Endodermal cell (in vitro differentiated cells): ENCODE data around the gene LAMP1. TPM values are rescaled to one million over a fixed set of nuclear protein-coding genes. Genes with fewer than 3 reads are reported as not detected.

Experiments used
- DNase-seq: peaks from one replicate; pipeline ENCODE4 v3.0.0-alpha.2; 2017
- H3K27ac ChIP-seq: 2 replicates; pipeline ENCODE4 v1.5.1; 2013; ENCODE audit warnings: mild to moderate bottlenecking, low read depth, low read length, moderate library complexity
- H3K27me3 ChIP-seq: 2 replicates; pipeline ENCODE4 v1.6.1; 2013; ENCODE audit warnings: mild to moderate bottlenecking, low read length, moderate library complexity; ENCODE audit not compliant: insufficient read depth, control insufficient read depth, poor library complexity, severe bottlenecking
- H3K36me3 ChIP-seq: 2 replicates; pipeline ENCODE4 v1.7.0; 2013; ENCODE audit warnings: mild to moderate bottlenecking, low read length, moderate library complexity; ENCODE audit not compliant: control insufficient read depth, insufficient read depth
- H3K4me1 ChIP-seq: one replicate; pipeline ENCODE4 v1.7.0; 2013; ENCODE audit warnings: low read length; ENCODE audit not compliant: control insufficient read depth, insufficient read depth
- H3K4me3 ChIP-seq: 2 replicates; pipeline ENCODE4 v1.5.1; 2013; ENCODE audit warnings: mild to moderate bottlenecking, low read length, moderate library complexity
- H3K9ac ChIP-seq: 2 replicates; pipeline ENCODE4 v1.6.1; 2013; ENCODE audit warnings: mild to moderate bottlenecking, low read length, moderate library complexity; ENCODE audit not compliant: poor library complexity, severe bottlenecking; ENCODE audit errors: extremely low read depth
- H3K9me3 ChIP-seq: 2 replicates; pipeline ENCODE4 v1.6.1; 2013; ENCODE audit warnings: mild to moderate bottlenecking, low read length, moderate library complexity; ENCODE audit not compliant: control insufficient read depth
- H3K27ac Mint-ChIP-seq: 2 replicates; pipeline ENCODE4 v1.8.0; 2020; ENCODE audit warnings: mixed read lengths
- H3K27me3 Mint-ChIP-seq: 2 replicates; pipeline ENCODE4 v1.8.0; 2021; ENCODE audit warnings: mild to moderate bottlenecking, mixed read lengths; ENCODE audit not compliant: insufficient read depth
- H3K36me3 Mint-ChIP-seq: 2 replicates; pipeline ENCODE4 v1.8.0; 2020; ENCODE audit warnings: low read depth, mixed read lengths
- H3K4me1 Mint-ChIP-seq: 2 replicates; pipeline ENCODE4 v1.8.0; 2020; ENCODE audit warnings: mixed read lengths
- H3K4me3 Mint-ChIP-seq: 2 replicates; pipeline ENCODE4 v1.8.0; 2020; ENCODE audit warnings: mild to moderate bottlenecking, moderate library complexity, mixed read lengths
- H3K9me3 Mint-ChIP-seq: 2 replicates; pipeline ENCODE4 v1.8.0; 2020; ENCODE audit warnings: mild to moderate bottlenecking, mixed read lengths
- WGBS, 2 experiments: methylation state at CpG; one replicate each; pipeline versions ENCODE4 v1.1.5 to v1.1.7; 2013; ENCODE audit warnings: missing lambda C conversion rate in 2 of 2, mixed read lengths in 1 of 2; ENCODE audit not compliant: insufficient coverage in 1 of 2, insufficient read length in 1 of 2; 5-methylcytosine and 5-hydroxymethylcytosine counted together
- total RNA-seq, 2 donors: library from RNA; stranded (reverse); fragmentation: NEBNext Ultra II Directional in 1 of 2; extraction: Animal tissue kit (Norgen Biotek cat#: 25700) in 1 of 2; gene quantifications; 2 replicates in 1 of 2; 3 replicates in 1 of 2; pipeline ENCODE4 v1.2.1, GENCODE V29; 2021
- TF ChIP-seq, protein P1 (sequence below): fragments of 200-600 bp; sonication (generic); conservative IDR thresholded peaks from 2 replicates; pipeline ENCODE4 v1.5.0; 2021; ENCODE audit warnings: antibody characterized with exemption, mild to moderate bottlenecking

Gene LAMP1
- total RNA-seq, 2 donors from 2014 or later: 153 to 160 TPM

DNA sequence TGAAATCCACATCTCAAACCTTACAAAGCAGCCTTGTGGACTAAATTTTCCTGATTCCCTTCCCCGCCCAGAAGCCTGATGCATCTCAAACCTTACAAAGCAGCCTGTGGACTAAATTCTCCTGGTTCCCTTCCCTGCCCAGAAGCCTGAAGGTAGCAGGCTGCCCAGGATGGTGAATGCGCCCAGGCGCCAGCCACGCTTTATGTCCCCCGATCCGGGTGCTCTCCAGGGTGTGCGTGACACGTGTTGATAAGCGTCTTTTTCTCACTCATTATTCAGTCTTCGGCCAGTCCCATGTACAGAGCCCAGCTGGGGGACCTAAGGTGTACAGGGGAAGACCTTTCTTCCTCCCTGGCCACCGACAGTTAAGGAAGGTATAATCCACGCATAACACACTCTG is 31.8 kb downstream of the LAMP1 start:
- no peaks in the 10 kb centered on the region for H3K27me3 Mint-ChIP-seq
- H3K4me3 Mint-ChIP-seq: no peak overlapping the region
- no peak for DNase-seq
- no peaks in the 10 kb centered on the region for H3K4me1 ChIP-seq
- no peak overlapping the region for H3K27ac ChIP-seq
- no peak overlapping the region for H3K4me3 ChIP-seq
- H3K9me3 ChIP-seq: no peaks in the 10 kb centered on the region
- H3K36me3 ChIP-seq: peaks cover 8% of the 10 kb centered on the region
- no peaks in the 10 kb centered on the region for H3K4me1 Mint-ChIP-seq
- H3K27me3 ChIP-seq: no peaks in the 10 kb centered on the region
- H3K36me3 Mint-ChIP-seq: peaks cover 36% of the 10 kb centered on the region
- H3K9me3 Mint-ChIP-seq: no peaks in the 10 kb centered on the region
- TF ChIP-seq, protein P1, sequence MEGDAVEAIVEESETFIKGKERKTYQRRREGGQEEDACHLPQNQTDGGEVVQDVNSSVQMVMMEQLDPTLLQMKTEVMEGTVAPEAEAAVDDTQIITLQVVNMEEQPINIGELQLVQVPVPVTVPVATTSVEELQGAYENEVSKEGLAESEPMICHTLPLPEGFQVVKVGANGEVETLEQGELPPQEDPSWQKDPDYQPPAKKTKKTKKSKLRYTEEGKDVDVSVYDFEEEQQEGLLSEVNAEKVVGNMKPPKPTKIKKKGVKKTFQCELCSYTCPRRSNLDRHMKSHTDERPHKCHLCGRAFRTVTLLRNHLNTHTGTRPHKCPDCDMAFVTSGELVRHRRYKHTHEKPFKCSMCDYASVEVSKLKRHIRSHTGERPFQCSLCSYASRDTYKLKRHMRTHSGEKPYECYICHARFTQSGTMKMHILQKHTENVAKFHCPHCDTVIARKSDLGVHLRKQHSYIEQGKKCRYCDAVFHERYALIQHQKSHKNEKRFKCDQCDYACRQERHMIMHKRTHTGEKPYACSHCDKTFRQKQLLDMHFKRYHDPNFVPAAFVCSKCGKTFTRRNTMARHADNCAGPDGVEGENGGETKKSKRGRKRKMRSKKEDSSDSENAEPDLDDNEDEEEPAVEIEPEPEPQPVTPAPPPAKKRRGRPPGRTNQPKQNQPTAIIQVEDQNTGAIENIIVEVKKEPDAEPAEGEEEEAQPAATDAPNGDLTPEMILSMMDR: no peak
- WGBS, 2 experiments: 95% methylated on average over 9 to 12 of the region's 12 CpGs
- no peak overlapping the region for H3K9ac ChIP-seq
- H3K27ac Mint-ChIP-seq: peak overlapping the region; percentile 15

DNA sequence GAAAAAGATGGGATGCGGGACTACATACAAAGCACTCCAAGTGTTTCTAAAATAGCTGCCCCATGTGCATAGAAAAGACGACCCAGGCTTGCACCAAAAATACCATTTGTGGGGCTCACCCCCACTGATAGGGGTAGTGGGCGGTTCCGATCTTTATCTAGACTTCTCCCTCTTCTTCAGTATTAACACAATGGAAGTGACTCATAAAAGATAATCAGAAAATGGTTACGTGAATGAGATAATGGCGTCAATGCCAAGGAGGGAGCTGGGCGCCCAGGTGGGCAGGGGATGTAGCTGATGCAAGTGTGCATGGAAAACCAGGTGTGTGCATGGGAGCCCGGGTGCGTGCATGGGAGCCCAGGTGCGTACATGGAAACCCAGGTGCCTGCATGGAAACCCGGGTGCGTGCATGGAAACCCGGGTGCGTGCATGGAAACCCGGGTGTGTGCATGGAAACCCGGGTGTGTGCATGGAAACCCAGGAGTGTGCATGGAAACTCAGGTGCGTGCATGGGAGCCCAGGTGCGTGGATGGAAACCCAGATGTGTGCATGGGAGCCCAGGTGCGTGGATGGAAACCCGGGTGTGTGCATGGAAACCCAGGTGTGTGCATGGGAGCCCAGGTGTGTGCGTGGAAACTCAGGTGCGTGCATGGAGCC is 32.7 kb downstream of the LAMP1 start:
- Histone ChIP-seq H3K9me3 (no peaks in the 10 kb centered on the region), H3K4me1 (no peaks in the 10 kb centered on the region), H3K27me3 (no peaks in the 10 kb centered on the region), H3K36me3 (no peaks in the 10 kb centered on the region), H3K27ac (no peak overlapping the region), H3K4me3 (no peak overlapping the region), H3K9ac (no peak overlapping the region)
- Mint-ChIP-seq H3K4me1 (no peaks in the 10 kb centered on the region), H3K4me3 (no peak overlapping the region), H3K27me3 (no peaks in the 10 kb centered on the region), H3K9me3 (no peaks in the 10 kb centered on the region), H3K36me3 (peaks cover 35% of the 10 kb centered on the region), H3K27ac (no peak overlapping the region)
- TF ChIP-seq, protein P1: no peak
- no peak for DNase-seq
- WGBS, 2 experiments: 94% methylated on average over 15 to 22 of the region's 22 CpGs

- Mint-ChIP-seq H3K27me3 (no peaks in the 10 kb centered on the region), H3K9me3 (no peaks in the 10 kb centered on the region), H3K36me3 (peaks cover 42% of the 10 kb centered on the region), H3K4me1 (no peaks in the 10 kb centered on the region), H3K27ac (peak overlapping the region; percentile 48), H3K4me3 (no peak overlapping the region)
- TF ChIP-seq, protein P1: no peak
- no peak overlapping the region for H3K4me3 ChIP-seq
- no peak for DNase-seq
- WGBS, 2 experiments: 94 to 96% methylated on average over 10 to 12 of the region's 12 CpGs
- no peaks in the 10 kb centered on the region for H3K4me1 ChIP-seq
- H3K27ac ChIP-seq: no peak overlapping the region
- no peaks in the 10 kb centered on the region for H3K27me3 ChIP-seq
- H3K9ac ChIP-seq: no peak overlapping the region
- no peaks in the 10 kb centered on the region for H3K36me3 ChIP-seq
- H3K9me3 ChIP-seq: no peaks in the 10 kb centered on the region
Observed at GRCh38 chr13:113332615-113333014, 35.6 kb downstream of the LAMP1 start.
